ENCODE results near the gene ST6GAL2. TPM values are rescaled to one million over a fixed set of nuclear protein-coding genes. Genes with fewer than 3 reads are reported as not detected.

ST6GAL2 gene
- total RNA-seq, 4 donors from 2014 or later: not detected

DNA sequence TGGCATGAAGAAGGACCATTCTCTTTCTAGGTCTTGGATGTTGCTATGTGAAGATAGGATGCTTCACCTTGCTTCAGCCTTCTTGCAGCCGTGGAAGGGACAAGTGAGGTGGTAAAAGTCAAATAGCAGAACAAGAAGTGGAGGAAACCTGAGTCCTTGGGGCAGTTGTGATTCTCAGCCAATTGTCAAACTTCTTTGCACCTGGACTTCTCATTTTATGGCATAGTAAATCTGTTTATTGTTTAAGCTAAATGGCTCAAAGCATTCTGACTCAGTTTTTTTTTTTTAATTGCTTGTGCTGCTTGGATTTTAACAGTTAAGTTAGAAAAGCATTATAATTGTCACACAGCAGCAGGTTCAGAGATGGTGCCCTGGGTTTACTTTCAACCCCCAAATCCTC is 33.0 kb upstream of the ST6GAL2 start:
- Histone ChIP-seq H3K36me3 (no peaks in the 10 kb centered on the region), H3K27me3 (no peaks in the 10 kb centered on the region), H3K27ac (no peak overlapping the region), H3K4me3 (no peak overlapping the region), H3K4me1 (no peaks in the 10 kb centered on the region), H3K9me3 (peaks cover 0 to 14% (median 0%) of the 10 kb centered on the region in 4 donors)
- DNase-seq (ENCODE audit: low spot score in 2 of 2): no peak
- no peak for TF ChIP-seq POLR2A (IDR thresholded peaks at IDR 0.05)
- TF ChIP-seq EP300 (IDR thresholded peaks at IDR 0.05): no peak
- TF ChIP-seq, protein P1, sequence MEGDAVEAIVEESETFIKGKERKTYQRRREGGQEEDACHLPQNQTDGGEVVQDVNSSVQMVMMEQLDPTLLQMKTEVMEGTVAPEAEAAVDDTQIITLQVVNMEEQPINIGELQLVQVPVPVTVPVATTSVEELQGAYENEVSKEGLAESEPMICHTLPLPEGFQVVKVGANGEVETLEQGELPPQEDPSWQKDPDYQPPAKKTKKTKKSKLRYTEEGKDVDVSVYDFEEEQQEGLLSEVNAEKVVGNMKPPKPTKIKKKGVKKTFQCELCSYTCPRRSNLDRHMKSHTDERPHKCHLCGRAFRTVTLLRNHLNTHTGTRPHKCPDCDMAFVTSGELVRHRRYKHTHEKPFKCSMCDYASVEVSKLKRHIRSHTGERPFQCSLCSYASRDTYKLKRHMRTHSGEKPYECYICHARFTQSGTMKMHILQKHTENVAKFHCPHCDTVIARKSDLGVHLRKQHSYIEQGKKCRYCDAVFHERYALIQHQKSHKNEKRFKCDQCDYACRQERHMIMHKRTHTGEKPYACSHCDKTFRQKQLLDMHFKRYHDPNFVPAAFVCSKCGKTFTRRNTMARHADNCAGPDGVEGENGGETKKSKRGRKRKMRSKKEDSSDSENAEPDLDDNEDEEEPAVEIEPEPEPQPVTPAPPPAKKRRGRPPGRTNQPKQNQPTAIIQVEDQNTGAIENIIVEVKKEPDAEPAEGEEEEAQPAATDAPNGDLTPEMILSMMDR (IDR thresholded peaks at IDR 0.05): no peak
- 14 to 41% methylated on average over 1 of the region's 1 CpG for WGBS, 2 donors

DNA sequence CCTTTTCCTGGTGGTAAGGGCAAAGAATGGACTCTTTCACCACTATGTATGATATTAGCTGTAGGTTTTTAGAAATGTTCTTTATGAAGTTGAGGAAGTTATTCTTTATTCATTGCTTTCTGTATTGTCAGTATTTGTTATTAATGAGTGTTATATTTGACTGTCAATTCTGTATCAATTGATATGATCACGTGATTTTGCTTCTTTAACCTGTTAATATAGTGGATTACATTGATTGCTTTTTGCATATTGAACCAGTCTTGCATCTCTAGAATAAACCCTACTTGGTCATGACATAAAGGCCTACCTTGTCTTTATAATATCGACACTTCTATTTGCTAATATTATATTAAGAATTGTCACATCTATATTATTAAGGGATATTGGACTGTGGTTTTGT is 18.3 kb upstream of the ST6GAL2 start:
- H3K36me3 ChIP-seq: no peaks in the 10 kb centered on the region
- no peaks in the 10 kb centered on the region for H3K27me3 ChIP-seq
- no peak overlapping the region for H3K4me3 ChIP-seq
- WGBS, 2 donors: 94 to 95% methylated on average over 2 of the region's 2 CpGs
- TF ChIP-seq EP300 (IDR thresholded peaks at IDR 0.05) (no peak), POLR2A (IDR thresholded peaks at IDR 0.05) (no peak)
- TF ChIP-seq, protein P1 (IDR thresholded peaks at IDR 0.05): no peak
- H3K4me1 ChIP-seq: no peaks in the 10 kb centered on the region
- no peak for DNase-seq (ENCODE audit: low spot score in 2 of 2)
- H3K27ac ChIP-seq: no peak overlapping the region
- peaks cover 0 to 5% (median 0%) of the 10 kb centered on the region in 4 donors for H3K9me3 ChIP-seq

DNA sequence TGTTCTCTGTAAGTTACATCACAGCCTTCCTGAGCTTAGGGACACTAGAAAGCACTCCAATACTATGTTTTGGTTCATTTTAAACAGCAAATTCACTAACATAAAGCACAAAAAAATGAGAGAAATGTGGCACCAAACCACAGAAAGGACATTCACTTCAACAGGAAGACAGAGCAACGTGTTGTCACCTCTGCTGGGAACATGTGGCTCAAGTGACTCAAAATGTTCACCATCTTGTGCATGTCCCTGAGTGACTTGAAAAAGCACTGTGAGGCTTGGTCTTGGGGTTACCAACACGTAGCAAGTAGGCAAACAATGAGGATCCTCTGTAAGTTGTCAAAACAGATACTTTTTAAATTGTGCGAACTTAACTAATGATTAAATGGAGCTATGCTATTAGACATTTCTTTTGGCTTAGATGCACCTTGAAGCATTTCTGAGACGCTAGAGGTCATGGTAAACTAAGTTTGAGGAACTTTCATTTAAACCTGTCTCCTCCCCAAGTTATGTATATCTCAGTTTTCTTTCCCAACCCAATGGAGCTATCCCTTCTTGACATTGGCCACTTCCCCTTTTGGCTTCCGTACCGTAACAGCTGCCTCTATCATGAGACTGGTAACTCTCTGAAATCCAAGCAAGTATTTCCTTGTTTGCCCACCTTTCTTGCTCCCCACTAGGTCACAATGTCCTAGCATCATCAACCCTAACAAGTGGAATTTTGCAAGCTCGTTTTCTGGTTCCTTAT is 14.0 kb upstream of the ST6GAL2 start:
- Histone ChIP-seq H3K9me3 (peaks cover 0 to 6% (median 0%) of the 10 kb centered on the region in 4 donors), H3K4me1 (no peaks in the 10 kb centered on the region), H3K4me3 (no peak overlapping the region), H3K36me3 (no peaks in the 10 kb centered on the region), H3K27me3 (no peaks in the 10 kb centered on the region), H3K27ac (no peak overlapping the region)
- WGBS, 2 donors: 76 to 77% methylated on average over 7 of the region's 7 CpGs
- no peak for DNase-seq (ENCODE audit: low spot score in 2 of 2)
- TF ChIP-seq POLR2A (IDR thresholded peaks at IDR 0.05) (no peak), EP300 (IDR thresholded peaks at IDR 0.05) (no peak)
- TF ChIP-seq, protein P1 (IDR thresholded peaks at IDR 0.05): no peak

DNA sequence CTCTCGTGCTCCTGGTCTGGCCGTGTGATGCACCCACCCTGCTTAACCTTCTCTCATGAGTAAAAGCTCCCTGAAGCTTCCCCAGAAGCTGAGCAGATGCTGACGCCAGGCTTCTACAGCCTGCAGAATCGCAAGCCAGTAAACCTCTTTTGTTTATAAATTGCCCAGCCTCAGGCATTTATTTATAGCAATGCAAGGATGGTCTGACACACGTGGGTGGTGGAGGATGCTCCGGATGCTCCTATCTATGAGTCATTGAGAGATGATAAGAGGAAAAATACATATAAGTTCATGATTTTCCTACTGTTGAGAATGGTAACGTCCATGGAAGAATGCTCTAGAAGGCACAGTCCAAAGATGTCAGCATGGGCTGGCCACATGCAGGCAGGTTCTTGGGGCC is 8.6 kb upstream of the ST6GAL2 start:
- Histone ChIP-seq H3K36me3 (no peaks in the 10 kb centered on the region), H3K4me1 (no peaks in the 10 kb centered on the region), H3K27ac (no peak overlapping the region), H3K9me3 (peaks cover 0 to 8% (median 0%) of the 10 kb centered on the region in 4 donors), H3K27me3 (no peaks in the 10 kb centered on the region), H3K4me3 (no peak overlapping the region)
- no peak for DNase-seq (ENCODE audit: low spot score in 2 of 2)
- WGBS, 2 donors: 90% methylated on average over 7 of the region's 7 CpGs
- TF ChIP-seq, protein P1 (IDR thresholded peaks at IDR 0.05): no peak
- TF ChIP-seq EP300 (IDR thresholded peaks at IDR 0.05) (no peak), POLR2A (IDR thresholded peaks at IDR 0.05) (no peak)

DNA sequence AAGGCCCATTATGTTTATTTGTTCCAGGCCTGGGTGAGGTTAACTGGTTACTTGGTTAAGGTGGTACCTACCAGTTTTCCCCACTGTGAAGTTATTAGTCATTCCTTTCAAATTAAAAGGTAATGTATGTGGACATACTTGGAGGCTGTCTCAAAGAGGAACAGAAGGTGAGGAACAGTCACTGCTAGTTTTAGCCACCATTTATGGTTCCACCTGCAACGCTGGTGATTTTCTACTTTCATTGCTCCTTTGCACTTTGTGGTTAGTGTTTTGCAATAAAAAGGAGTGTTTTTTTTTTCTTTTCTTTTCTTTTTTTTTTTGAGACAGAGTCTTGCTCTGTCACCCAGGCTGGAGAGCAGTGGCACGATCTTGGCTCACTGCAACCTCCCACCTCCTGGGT is 6.1 kb upstream of the ST6GAL2 start:
- DNase-seq (ENCODE audit: low spot score in 2 of 2): no peak
- peaks cover 0 to 11% of the 10 kb centered on the region in 2 donors for H3K27me3 ChIP-seq
- H3K4me3 ChIP-seq: no peak overlapping the region
- WGBS, 2 donors: 64 to 87% methylated on average over 2 of the region's 2 CpGs
- no peaks in the 10 kb centered on the region for H3K36me3 ChIP-seq
- H3K27ac ChIP-seq: no peak overlapping the region
- H3K4me1 ChIP-seq: peaks cover 0 to 8% (median 0%) of the 10 kb centered on the region in 4 donors
- TF ChIP-seq POLR2A (IDR thresholded peaks at IDR 0.05) (no peak), EP300 (IDR thresholded peaks at IDR 0.05) (no peak)
- TF ChIP-seq, protein P1 (IDR thresholded peaks at IDR 0.05): no peak
- H3K9me3 ChIP-seq: peaks cover 0 to 8% (median 0%) of the 10 kb centered on the region in 4 donors

Data from tibial nerve (tissue), 4 donors.